HG02943 (cell line): ENCODE measurements around the gene SHB.
"Not testable (repeated sequence)": the region's sequence is repeated elsewhere in the genome, so short reads cannot be mapped to it uniquely, and the experiment has no call there.

Source experiments
- ATAC-seq: cut with Tn5 transposase; IDR thresholded peaks from one replicate; pipeline ENCODE4 v1.9.1; 2021; ENCODE audit warnings: mild to moderate bottlenecking, low read depth, moderate library complexity; ENCODE audit not compliant: unreplicated experiment

SHB gene

GRCh38 chr9:38045939-38046338 lies 23.1 kb downstream of the SHB start:
- ATAC-seq, result not testable (repeated sequence)

- no peak for ATAC-seq
Measured at GRCh38 chr9:38044706-38045105, 24.3 kb downstream of the SHB start.

GRCh38 chr9:38043931-38044623 lies 24.9 kb downstream of the SHB start:
- ATAC-seq, result no peak

GRCh38 chr9:38042626-38043357 lies 26.2 kb downstream of the SHB start:
- no peak for ATAC-seq

- ATAC-seq, result no peak
Measured at GRCh38 chr9:38041564-38042243, 27.3 kb downstream of the SHB start.

GRCh38 chr9:38039907-38040682 lies 28.9 kb downstream of the SHB start:
- no peak for ATAC-seq

GRCh38 chr9:38039090-38039906 lies 29.7 kb downstream of the SHB start:
- no peak for ATAC-seq

- ATAC-seq, result no peak
Measured at GRCh38 chr9:38038307-38039089, 30.5 kb downstream of the SHB start.

GRCh38 chr9:38037981-38038306 lies 31.1 kb downstream of the SHB start:
- ATAC-seq, result no peak

GRCh38 chr9:38036359-38037084 lies 32.5 kb downstream of the SHB start:
- ATAC-seq, result no peak

- no peak for ATAC-seq
Measured at GRCh38 chr9:38035873-38036272, 33.2 kb downstream of the SHB start.

- ATAC-seq, result no peak
Measured at GRCh38 chr9:38033941-38034340, 35.1 kb downstream of the SHB start.

GRCh38 chr9:38032266-38033110 lies 36.5 kb downstream of the SHB start:
- no peak for ATAC-seq

GRCh38 chr9:38031594-38031993 lies 37.4 kb downstream of the SHB start:
- no peak for ATAC-seq

- ATAC-seq, result no peak
Measured at GRCh38 chr9:38030658-38031057, 38.4 kb downstream of the SHB start.

GRCh38 chr9:38029915-38030638 lies 39.0 kb downstream of the SHB start:
- no peak for ATAC-seq

- ATAC-seq, result no peak
Measured at GRCh38 chr9:38027714-38028113, 41.3 kb downstream of the SHB start.
